A673 (cell line): ENCODE measurements around the gene PHACTR4. TPM values are rescaled to one million over a fixed set of nuclear protein-coding genes. Genes with fewer than 3 reads are reported as not detected.
"Not testable (repeated sequence)": the region's sequence is repeated elsewhere in the genome, so short reads cannot be mapped to it uniquely, and the experiment has no call there.

Source experiments
- BruUV-seq: library from RNA; stranded (reverse); fragments of 400-500 nt; replicated peaks from 2 replicates; lab custom pipeline; 2021; lab: Mats Ljungman, UMichigan
- CTCF ChIA-PET: fragments of 300-600 bp; sonication (Branson Sonifier 250); formaldehyde crosslinking; loops from one replicate; lab custom pipeline; 2022; ENCODE audit warnings: antibody characterized with exemption; lab: Charles Lee
- POLR2A ChIA-PET: fragments of 300-600 bp; sonication (Branson Sonifier 250); formaldehyde crosslinking; loops from one replicate; lab custom pipeline; 2022; ENCODE audit warnings: antibody characterized with exemption; ENCODE audit not compliant: low non-redundant PET; lab: Charles Lee
- DNase-seq: peaks from one replicate; pipeline ENCODE4 v3.0.0-alpha.2; 2015; ENCODE audit warnings: low spot score
- H3K27ac ChIP-seq: fragments of 200-600 bp; sonication (generic); 2 replicates; pipeline ENCODE4 v1.5.1; 2016; ENCODE audit warnings: mixed run types, low read depth, mild to moderate bottlenecking, mixed read lengths, antibody characterized with exemption, low read length; ENCODE audit not compliant: poor library complexity, severe bottlenecking
- H3K27me3 ChIP-seq: fragments of 200-600 bp; sonication (generic); replicated peaks from 2 replicates; pipeline ENCODE4 v1.6.1; 2017; ENCODE audit warnings: mixed run types, low read depth, mild to moderate bottlenecking, mixed read lengths, antibody characterized with exemption, low read length; ENCODE audit not compliant: insufficient read depth, poor library complexity
- H3K36me3 ChIP-seq: fragments of 200-600 bp; sonication (generic); 2 replicates; pipeline ENCODE4 v1.6.1; 2016; ENCODE audit warnings: mixed run types, mild to moderate bottlenecking, mixed read lengths, antibody characterized with exemption, low read length; ENCODE audit not compliant: insufficient read depth, poor library complexity, severe bottlenecking
- H3K4me1 ChIP-seq: fragments of 200-600 bp; sonication (generic); 2 replicates; pipeline ENCODE4 v1.6.1; 2017; ENCODE audit warnings: mixed run types, mild to moderate bottlenecking, mixed read lengths, antibody characterized with exemption, low read length; ENCODE audit not compliant: insufficient read depth, poor library complexity, severe bottlenecking
- H3K4me3 ChIP-seq: fragments of 200-600 bp; sonication (generic); 2 replicates; pipeline ENCODE4 v1.5.1; 2016; ENCODE audit warnings: low read depth, mixed run types, mild to moderate bottlenecking, mixed read lengths, low read length; ENCODE audit not compliant: poor library complexity, severe bottlenecking
- H3K9me3 ChIP-seq: fragments of 200-600 bp; sonication (generic); 2 replicates; pipeline ENCODE4 v1.6.1; 2016; ENCODE audit warnings: mixed run types, low read depth, mild to moderate bottlenecking, mixed read lengths, antibody characterized with exemption, low read length; ENCODE audit not compliant: poor library complexity, severe bottlenecking
- EZH2 ChIP-seq: fragments of 200-600 bp; sonication (generic); IDR thresholded peaks from 2 replicates; pipeline ENCODE4 v1.6.1; 2017; ENCODE audit warnings: borderline replicate concordance, low read depth, mild to moderate bottlenecking, mixed read lengths, antibody characterized with exemption, low read length; ENCODE audit not compliant: poor library complexity, severe bottlenecking
- intact Hi-C: fragments of 100-400 bp; cut with micrococcal nuclease; formaldehyde crosslinking; loops from one replicate; pipeline ENCODE4 v1.10.0; 2022; ENCODE audit not compliant: unreplicated experiment
- total RNA-seq: library from RNA; stranded (reverse); gene quantifications from 2 replicates; pipeline ENCODE4 v1.2.3, GENCODE V29; 2021
- TF ChIP-seq, protein P1 (sequence below): fragments of 300-800, 200-600 bp; sonication (generic); conservative IDR thresholded peaks from 2 replicates; pipeline ENCODE4 v1.5.1; 2017; ENCODE audit warnings: low read depth, mild to moderate bottlenecking, antibody characterized with exemption, low read length, moderate library complexity, mixed read lengths

Gene PHACTR4
- total RNA-seq, 1 experiment from 2014 or later: 63.4 TPM

DNA sequence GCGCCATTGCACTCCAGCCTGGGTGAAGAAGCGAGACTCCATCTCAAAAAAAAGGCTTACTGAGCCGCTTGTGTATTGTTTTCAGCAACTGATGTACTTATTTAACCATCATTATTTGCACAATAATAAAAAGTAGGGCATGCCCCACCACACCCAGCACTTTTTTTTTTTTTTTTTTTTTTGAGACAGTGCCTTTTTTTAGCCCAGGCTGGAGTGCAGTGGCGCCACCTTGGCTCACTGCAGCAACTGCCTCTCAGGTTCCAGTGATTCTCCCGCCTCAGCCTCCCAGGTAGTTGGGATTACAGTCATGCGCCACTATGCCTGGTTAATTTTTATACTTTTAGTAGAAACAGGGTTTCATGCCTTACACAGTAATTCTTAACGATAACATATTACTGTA lies 171.1 kb downstream of the PHACTR4 start:
- H3K27ac ChIP-seq: no peak overlapping the region
- DNase-seq: no peak
- BruUV-seq: no TSS peak
- no peaks in the 10 kb centered on the region for H3K9me3 ChIP-seq
- TF ChIP-seq EZH2: no peak
- TF ChIP-seq, protein P1, sequence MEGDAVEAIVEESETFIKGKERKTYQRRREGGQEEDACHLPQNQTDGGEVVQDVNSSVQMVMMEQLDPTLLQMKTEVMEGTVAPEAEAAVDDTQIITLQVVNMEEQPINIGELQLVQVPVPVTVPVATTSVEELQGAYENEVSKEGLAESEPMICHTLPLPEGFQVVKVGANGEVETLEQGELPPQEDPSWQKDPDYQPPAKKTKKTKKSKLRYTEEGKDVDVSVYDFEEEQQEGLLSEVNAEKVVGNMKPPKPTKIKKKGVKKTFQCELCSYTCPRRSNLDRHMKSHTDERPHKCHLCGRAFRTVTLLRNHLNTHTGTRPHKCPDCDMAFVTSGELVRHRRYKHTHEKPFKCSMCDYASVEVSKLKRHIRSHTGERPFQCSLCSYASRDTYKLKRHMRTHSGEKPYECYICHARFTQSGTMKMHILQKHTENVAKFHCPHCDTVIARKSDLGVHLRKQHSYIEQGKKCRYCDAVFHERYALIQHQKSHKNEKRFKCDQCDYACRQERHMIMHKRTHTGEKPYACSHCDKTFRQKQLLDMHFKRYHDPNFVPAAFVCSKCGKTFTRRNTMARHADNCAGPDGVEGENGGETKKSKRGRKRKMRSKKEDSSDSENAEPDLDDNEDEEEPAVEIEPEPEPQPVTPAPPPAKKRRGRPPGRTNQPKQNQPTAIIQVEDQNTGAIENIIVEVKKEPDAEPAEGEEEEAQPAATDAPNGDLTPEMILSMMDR: peak; percentile 36; the same call in 1 of the 2 replicates
- no peaks in the 10 kb centered on the region for H3K27me3 ChIP-seq
- H3K36me3 ChIP-seq: peaks cover 28% of the 10 kb centered on the region
- intact Hi-C loops: no loop called here
- ChIA-PET POLR2A (no interaction called here), CTCF (no interaction called here)
- H3K4me1 ChIP-seq: no peaks in the 10 kb centered on the region
- no peak overlapping the region for H3K4me3 ChIP-seq

DNA sequence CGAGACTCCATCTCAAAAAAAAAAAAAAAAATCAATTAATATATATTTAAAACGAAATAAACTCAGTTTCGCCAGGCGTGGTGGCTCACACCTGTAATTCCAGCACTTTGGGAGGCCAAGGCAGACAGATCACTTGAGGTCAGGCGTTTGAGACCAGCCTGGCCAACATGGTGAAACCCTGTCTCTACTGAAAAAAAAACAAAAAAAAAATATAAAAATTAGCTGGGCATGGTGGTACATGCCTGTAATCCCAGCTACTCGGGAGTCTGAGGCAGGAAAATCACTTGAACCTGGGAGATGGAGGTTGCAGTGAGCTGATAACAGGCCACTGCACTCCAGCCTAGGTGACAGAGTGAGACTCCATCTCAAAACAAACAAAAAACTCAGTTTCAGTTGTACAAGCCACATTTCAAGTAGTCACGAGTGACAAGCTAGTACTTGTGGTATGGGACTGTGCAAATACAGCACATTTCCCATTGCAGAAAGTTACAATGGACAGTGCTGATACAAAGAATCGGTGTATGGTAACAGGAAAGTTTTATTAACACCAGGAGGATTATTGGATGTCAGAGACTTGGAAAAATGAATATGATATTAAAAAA lies 172.0 kb downstream of the PHACTR4 start:
- CTCF ChIA-PET, DNase-seq, H3K4me1 ChIP-seq, POLR2A ChIA-PET, H3K4me3 ChIP-seq, intact Hi-C loops, H3K27ac ChIP-seq, BruUV-seq, H3K9me3 ChIP-seq, H3K27me3 ChIP-seq: not testable (repeated sequence)
- H3K36me3 ChIP-seq: peaks cover 19% of the 10 kb centered on the region

DNA sequence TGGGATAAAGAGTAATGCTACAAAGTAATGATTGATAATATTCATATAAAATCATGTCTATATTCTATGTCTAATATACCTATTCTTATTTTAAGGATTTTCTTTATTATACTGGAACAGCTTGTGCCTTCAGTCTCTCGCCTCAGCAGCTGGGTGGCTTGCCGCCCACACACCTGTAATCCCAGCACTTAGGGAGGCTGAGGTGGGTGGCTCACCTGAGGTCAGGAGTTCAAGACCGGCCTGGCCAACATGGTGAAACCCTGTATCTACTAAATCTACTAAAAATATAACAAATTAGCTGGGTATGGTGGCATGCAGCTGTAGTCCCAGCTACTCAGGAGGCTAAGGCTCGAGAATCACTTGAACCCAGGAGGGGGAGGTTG lies 175.7 kb downstream of the PHACTR4 start:
- TF ChIP-seq, protein P1: no peak
- no peak for TF ChIP-seq EZH2
- ChIA-PET POLR2A (no interaction called here), CTCF (interaction anchor here (0.6 kb wide), 1 partner anchor 12 kb away, joined by 4 read pairs; no protein-coding TSS in a partner anchor)
- no peak overlapping the region for H3K27ac ChIP-seq
- BruUV-seq: no TSS peak
- peaks cover 5% of the 10 kb centered on the region for H3K4me1 ChIP-seq
- H3K36me3 ChIP-seq: no peaks in the 10 kb centered on the region
- H3K27me3 ChIP-seq: no peaks in the 10 kb centered on the region
- no peak overlapping the region for H3K4me3 ChIP-seq
- no peaks in the 10 kb centered on the region for H3K9me3 ChIP-seq
- intact Hi-C loops: no loop called here
- DNase-seq: no peak

DNA sequence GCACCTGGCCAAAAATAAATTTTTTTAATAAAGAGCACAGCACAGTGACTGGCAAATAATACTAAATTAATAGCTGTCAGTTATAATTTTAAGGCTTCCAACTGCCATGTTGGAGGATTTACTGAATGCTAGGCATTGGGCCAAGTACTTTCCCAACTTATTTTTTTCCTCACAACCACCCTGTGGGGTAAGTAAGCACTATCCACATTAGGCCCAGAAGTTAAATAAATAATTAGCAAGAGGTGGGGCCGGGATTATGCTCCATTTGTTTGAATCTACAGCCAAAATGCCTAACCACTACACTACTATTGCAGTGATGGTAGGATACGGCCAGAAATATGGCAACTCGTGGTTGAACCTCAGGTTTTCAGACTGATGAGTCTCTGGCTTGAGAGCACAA lies 178.8 kb downstream of the PHACTR4 start:
- Histone ChIP-seq H3K4me3 (no peak overlapping the region), H3K4me1 (peaks cover 12% of the 10 kb centered on the region), H3K27me3 (no peaks in the 10 kb centered on the region), H3K9me3 (no peaks in the 10 kb centered on the region), H3K27ac (no peak overlapping the region), H3K36me3 (no peaks in the 10 kb centered on the region)
- ChIA-PET CTCF (no interaction called here), POLR2A (no interaction called here)
- no peak for TF ChIP-seq EZH2
- TF ChIP-seq, protein P1: no peak
- DNase-seq: peak; percentile 35
- intact Hi-C loops: no loop called here
- no TSS peak for BruUV-seq
